Mesendoderm (in vitro differentiated cells): ENCODE data around the gene KRIT1. TPM values are rescaled to one million over a fixed set of nuclear protein-coding genes. Genes with fewer than 3 reads are reported as not detected.

Experiments used
- small RNA-seq: library from polyadenylated mRNA; stranded (forward); fragments of <200 nt; extraction: miRNeasy Mini kit (QIAGEN cat#:217004); gene quantifications from one replicate; pipeline ENCODE3, GENCODE V24; 2013; ENCODE audit not compliant: insufficient read depth

The KRIT1 gene

Small RNA genes lying within 50 kb of the gene (small RNA-seq; reads per million reads assigned to genes)
- gene MIR1285-1 (1.8 reads per million, percentile 8 among the genes with 10 or more reads in this experiment), gene RF00019 (not detected)
